ENCODE data around the gene PTPRQ.

DNA sequence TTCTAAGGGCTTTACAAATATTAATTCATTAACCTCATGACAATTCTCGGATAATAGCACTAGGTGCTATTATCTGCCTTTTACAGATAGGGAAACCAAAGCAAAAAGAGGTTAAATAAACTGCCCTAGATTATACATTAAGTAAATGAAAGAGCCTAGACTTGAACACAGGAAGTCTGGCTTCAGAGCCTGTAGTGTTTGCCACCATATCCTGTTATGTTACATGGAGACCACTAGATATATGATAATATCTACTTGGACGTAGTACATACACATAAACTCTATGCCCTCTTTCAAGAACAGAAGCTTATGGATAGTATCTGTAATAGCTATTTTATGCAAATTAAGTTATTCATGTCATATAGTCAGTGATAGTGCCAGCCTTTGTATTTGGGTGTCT is 246.5 kb downstream of the PTPRQ start:
- TF ChIP-seq, protein P1, sequence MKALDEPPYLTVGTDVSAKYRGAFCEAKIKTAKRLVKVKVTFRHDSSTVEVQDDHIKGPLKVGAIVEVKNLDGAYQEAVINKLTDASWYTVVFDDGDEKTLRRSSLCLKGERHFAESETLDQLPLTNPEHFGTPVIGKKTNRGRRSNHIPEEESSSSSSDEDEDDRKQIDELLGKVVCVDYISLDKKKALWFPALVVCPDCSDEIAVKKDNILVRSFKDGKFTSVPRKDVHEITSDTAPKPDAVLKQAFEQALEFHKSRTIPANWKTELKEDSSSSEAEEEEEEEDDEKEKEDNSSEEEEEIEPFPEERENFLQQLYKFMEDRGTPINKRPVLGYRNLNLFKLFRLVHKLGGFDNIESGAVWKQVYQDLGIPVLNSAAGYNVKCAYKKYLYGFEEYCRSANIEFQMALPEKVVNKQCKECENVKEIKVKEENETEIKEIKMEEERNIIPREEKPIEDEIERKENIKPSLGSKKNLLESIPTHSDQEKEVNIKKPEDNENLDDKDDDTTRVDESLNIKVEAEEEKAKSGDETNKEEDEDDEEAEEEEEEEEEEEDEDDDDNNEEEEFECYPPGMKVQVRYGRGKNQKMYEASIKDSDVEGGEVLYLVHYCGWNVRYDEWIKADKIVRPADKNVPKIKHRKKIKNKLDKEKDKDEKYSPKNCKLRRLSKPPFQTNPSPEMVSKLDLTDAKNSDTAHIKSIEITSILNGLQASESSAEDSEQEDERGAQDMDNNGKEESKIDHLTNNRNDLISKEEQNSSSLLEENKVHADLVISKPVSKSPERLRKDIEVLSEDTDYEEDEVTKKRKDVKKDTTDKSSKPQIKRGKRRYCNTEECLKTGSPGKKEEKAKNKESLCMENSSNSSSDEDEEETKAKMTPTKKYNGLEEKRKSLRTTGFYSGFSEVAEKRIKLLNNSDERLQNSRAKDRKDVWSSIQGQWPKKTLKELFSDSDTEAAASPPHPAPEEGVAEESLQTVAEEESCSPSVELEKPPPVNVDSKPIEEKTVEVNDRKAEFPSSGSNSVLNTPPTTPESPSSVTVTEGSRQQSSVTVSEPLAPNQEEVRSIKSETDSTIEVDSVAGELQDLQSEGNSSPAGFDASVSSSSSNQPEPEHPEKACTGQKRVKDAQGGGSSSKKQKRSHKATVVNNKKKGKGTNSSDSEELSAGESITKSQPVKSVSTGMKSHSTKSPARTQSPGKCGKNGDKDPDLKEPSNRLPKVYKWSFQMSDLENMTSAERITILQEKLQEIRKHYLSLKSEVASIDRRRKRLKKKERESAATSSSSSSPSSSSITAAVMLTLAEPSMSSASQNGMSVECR (CRISPR knock-in tag; IDR thresholded peaks at IDR 0.05; ENCODE audit: borderline replicate concordance): no peak
- no peak for TF ChIP-seq SP1 (CRISPR knock-in tag; conservative IDR thresholded peaks at IDR 0.05)
- TF ChIP-seq, protein P2, sequence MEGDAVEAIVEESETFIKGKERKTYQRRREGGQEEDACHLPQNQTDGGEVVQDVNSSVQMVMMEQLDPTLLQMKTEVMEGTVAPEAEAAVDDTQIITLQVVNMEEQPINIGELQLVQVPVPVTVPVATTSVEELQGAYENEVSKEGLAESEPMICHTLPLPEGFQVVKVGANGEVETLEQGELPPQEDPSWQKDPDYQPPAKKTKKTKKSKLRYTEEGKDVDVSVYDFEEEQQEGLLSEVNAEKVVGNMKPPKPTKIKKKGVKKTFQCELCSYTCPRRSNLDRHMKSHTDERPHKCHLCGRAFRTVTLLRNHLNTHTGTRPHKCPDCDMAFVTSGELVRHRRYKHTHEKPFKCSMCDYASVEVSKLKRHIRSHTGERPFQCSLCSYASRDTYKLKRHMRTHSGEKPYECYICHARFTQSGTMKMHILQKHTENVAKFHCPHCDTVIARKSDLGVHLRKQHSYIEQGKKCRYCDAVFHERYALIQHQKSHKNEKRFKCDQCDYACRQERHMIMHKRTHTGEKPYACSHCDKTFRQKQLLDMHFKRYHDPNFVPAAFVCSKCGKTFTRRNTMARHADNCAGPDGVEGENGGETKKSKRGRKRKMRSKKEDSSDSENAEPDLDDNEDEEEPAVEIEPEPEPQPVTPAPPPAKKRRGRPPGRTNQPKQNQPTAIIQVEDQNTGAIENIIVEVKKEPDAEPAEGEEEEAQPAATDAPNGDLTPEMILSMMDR (IDR thresholded peaks at IDR 0.05): no peak
- TF ChIP-seq, protein P3, sequence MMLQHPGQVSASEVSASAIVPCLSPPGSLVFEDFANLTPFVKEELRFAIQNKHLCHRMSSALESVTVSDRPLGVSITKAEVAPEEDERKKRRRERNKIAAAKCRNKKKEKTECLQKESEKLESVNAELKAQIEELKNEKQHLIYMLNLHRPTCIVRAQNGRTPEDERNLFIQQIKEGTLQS (CRISPR knock-in tag; conservative IDR thresholded peaks at IDR 0.05): no peak
- TF ChIP-seq, protein P4, sequence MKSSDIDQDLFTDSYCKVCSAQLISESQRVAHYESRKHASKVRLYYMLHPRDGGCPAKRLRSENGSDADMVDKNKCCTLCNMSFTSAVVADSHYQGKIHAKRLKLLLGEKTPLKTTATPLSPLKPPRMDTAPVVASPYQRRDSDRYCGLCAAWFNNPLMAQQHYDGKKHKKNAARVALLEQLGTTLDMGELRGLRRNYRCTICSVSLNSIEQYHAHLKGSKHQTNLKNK (CRISPR knock-in tag; IDR thresholded peaks at IDR 0.05): no peak
- no peak for TF ChIP-seq IRF2 (CRISPR knock-in tag; IDR thresholded peaks at IDR 0.05; ENCODE audit: borderline replicate concordance, low read depth)
- no peak for TF ChIP-seq ZNF232 (CRISPR knock-in tag; IDR thresholded peaks at IDR 0.05)
- TF ChIP-seq ESRRA (CRISPR knock-in tag; IDR thresholded peaks at IDR 0.05; ENCODE audit: borderline replicate concordance): no peak
